K562 (cell line): Measurements from ENCODE around the gene TIMP3. TPM values are rescaled to one million over a fixed set of nuclear protein-coding genes. Genes with fewer than 3 reads are reported as not detected.

ENCODE experiments used
- BCOR ChIP-seq: fragments of 450-650 bp; IDR thresholded peaks from 2 replicates; pipeline ENCODE4 v1.6.1; 2016
- CREB3 ChIP-seq: fragments of 450-650 bp; conservative IDR thresholded peaks from 2 replicates; pipeline ENCODE4 v1.6.1; 2016; ENCODE audit warnings: missing genetic modification characterization, low read depth, mild to moderate bottlenecking, missing compliant biosample characterization, moderate library complexity
- CSDE1 ChIP-seq, 2 experiments: fragments of 450-650 bp; IDR thresholded peaks; 2 replicates each; pipeline ENCODE4 v1.6.1; 2016; ENCODE audit warnings: mild to moderate bottlenecking in 1 of 2
- DDX20 ChIP-seq: fragments of 450-650 bp; IDR thresholded peaks from 2 replicates; pipeline ENCODE4 v1.6.1; 2016; ENCODE audit warnings: missing genetic modification characterization, low read depth, mild to moderate bottlenecking, missing compliant biosample characterization, moderate library complexity
- ELK1 ChIP-seq: sonication (generic); formaldehyde crosslinking; IDR thresholded peaks from 2 replicates; pipeline ENCODE4 v1.8.1; 2022; ENCODE audit warnings: missing genetic modification reagents
- HES1 ChIP-seq: fragments of 450-650 bp; IDR thresholded peaks from 2 replicates; pipeline ENCODE4 v1.6.1; 2016; ENCODE audit warnings: low read depth, mild to moderate bottlenecking, moderate library complexity
- KAT7 ChIP-seq: sonication (generic); formaldehyde crosslinking; IDR thresholded peaks from 2 replicates; pipeline ENCODE4 v1.8.0; 2022; ENCODE audit warnings: missing genetic modification reagents, mild to moderate bottlenecking, borderline replicate concordance
- MTA2 ChIP-seq: fragments of 450-650 bp; IDR thresholded peaks from 2 replicates; pipeline ENCODE4 v1.6.1; 2016; ENCODE audit warnings: low read depth
- MXI1 ChIP-seq: IDR thresholded peaks from 2 replicates; pipeline ENCODE4 v1.6.1; 2011; ENCODE audit warnings: low read depth, mild to moderate bottlenecking, improper control_type of control experiment, low read length
- NR2C1 ChIP-seq, 2 experiments: fragments of 450-650 bp; IDR thresholded peaks; 2 replicates each; pipeline ENCODE4 v1.6.1; 2017; ENCODE audit warnings: mild to moderate bottlenecking in 2 of 2, antibody characterized with exemption in 1 of 2, inconsistent platforms in 1 of 2, missing compliant biosample characterization in 1 of 2, missing genetic modification characterization in 1 of 2
- PHTF2 ChIP-seq: fragments of 250-450 bp; sonication (Bioruptor Pico); IDR thresholded peaks from 2 replicates; pipeline ENCODE4 v1.5.0; 2021; ENCODE audit warnings: mild to moderate bottlenecking
- RUNX1 ChIP-seq: sonication (generic); IDR thresholded peaks from 2 replicates; pipeline ENCODE4 v1.6.1; 2016; ENCODE audit warnings: antibody characterized with exemption, low read depth
- SIN3B ChIP-seq: fragments of 450-650 bp; IDR thresholded peaks from 2 replicates; pipeline ENCODE4 v1.6.1; 2017; ENCODE audit warnings: low read depth, mild to moderate bottlenecking, moderate library complexity
- SIRT6 ChIP-seq: IDR thresholded peaks from one replicate; pipeline ENCODE4 v1.6.1; 2012; ENCODE audit warnings: low read depth, mild to moderate bottlenecking, control low read depth, inconsistent platforms, low read length, moderate library complexity
- THRAP3 ChIP-seq: fragments of 450-650 bp; IDR thresholded peaks from 2 replicates; pipeline ENCODE4 v1.6.1; 2016; ENCODE audit warnings: mild to moderate bottlenecking, inconsistent platforms, borderline replicate concordance
- U2AF2 ChIP-seq: fragments of 200-400 bp; formaldehyde crosslinking; optimal IDR thresholded peaks from 2 replicates; pipeline ENCODE3; 2017; ENCODE audit warnings: low read depth, mild to moderate bottlenecking, low read length
- ZKSCAN1 ChIP-seq: fragments of 150-350 bp; IDR thresholded peaks from 2 replicates; pipeline ENCODE4 v1.6.1; 2016; ENCODE audit warnings: low read depth, low read length
- ZNF146 ChIP-seq: IDR thresholded peaks from one replicate; pipeline ENCODE4 v1.6.1; 2018; ENCODE audit warnings: missing compliant biosample characterization; ENCODE audit not compliant: unreplicated experiment
- ZNF384 ChIP-seq: IDR thresholded peaks from 2 replicates; pipeline ENCODE4 v1.6.1; 2012; ENCODE audit warnings: low read depth, low read length, improper control_type of control experiment
- ZNF431 ChIP-seq: sonication (generic); formaldehyde crosslinking; IDR thresholded peaks from 2 replicates; pipeline ENCODE4 v1.8.0; 2022; ENCODE audit warnings: mild to moderate bottlenecking, missing genetic modification reagents
- ZNF507 ChIP-seq: conservative IDR thresholded peaks from 2 replicates; pipeline ENCODE4 v1.6.1; 2017; ENCODE audit warnings: missing genetic modification characterization, missing compliant biosample characterization
- ZNF609 ChIP-seq: sonication (generic); formaldehyde crosslinking; IDR thresholded peaks from 2 replicates; pipeline ENCODE4 v1.8.1; 2023; ENCODE audit warnings: missing genetic modification reagents, mild to moderate bottlenecking, borderline replicate concordance
- ZNF830 ChIP-seq: fragments of 250-450 bp; sonication (Bioruptor Pico); IDR thresholded peaks from 2 replicates; pipeline ENCODE4 v1.5.0; 2021; ENCODE audit warnings: mild to moderate bottlenecking
- polyA plus RNA-seq, 8 experiments: library from polyadenylated mRNA; depleted of rRNA in 4 of 8; stranded (reverse) in 5 of 8; unstranded in 3 of 8; fragments of >200 nt; fragmentation: Nextera tagmentation in 2 of 8; fragmentation: Illumina TruSeq in 1 of 8; extraction: Ambion mirVana in 2 of 8; extraction: Trizol in 1 of 8; gene quantifications; 2 replicates each; pipeline versions ENCODE4 v1.2.1 to v1.2.3, GENCODE V29; 2011 to 2014; ENCODE audit warnings: inconsistent platforms in 1 of 8, missing spikeins in 1 of 8
- total RNA-seq, 7 experiments: library from RNA; depleted of rRNA in 6 of 7; stranded (reverse); fragments of >200 nt in 6 of 7; fragmentation: Illumina TruSeq in 2 of 7; extraction: Trizol in 2 of 7; gene quantifications; 2 replicates each; pipeline versions ENCODE4 v1.2.1 to v1.2.3, GENCODE V29; 2011 to 2021; ENCODE audit warnings: low replicate concordance in 1 of 7

Gene TIMP3
- total and polyA plus RNA-seq, 9 of the 15 experiments (the other 6 are each of a cell fraction or from before 2014, with no cell fraction given): 0.07 to 0.73 (median 0.18) TPM

GRCh38 chr22:32887324-32887980 is 85.9 kb downstream of the TIMP3 start (continued):
- TF ChIP-seq U2AF2 (no peak), KAT7 (CRISPR knock-in tag) (no peak), THRAP3 (no peak), RUNX1 (no peak), DDX20 (tag) (no peak), ZNF146 (CRISPR knock-in tag) (no peak), ZNF431 (no peak), CSDE1 (IDR thresholded peaks at IDR 0.05) (no peak), CREB3 (tag) (no peak), ELK1 (CRISPR knock-in tag) (no peak), NR2C1 (IDR thresholded peaks at IDR 0.05) (no peak), NR2C1 (tag; IDR thresholded peaks at IDR 0.05) (no peak), BCOR (0 out of 2 replicates have a peak, but pooled peaks have one; percentile 4), SIN3B (no peak), ZNF609 (CRISPR knock-in tag) (no peak), MTA2 (peak; percentile 27; the same call in 1 of the 2 replicates), ZNF507 (no peak), ZNF384 (peak; percentile 79), SIRT6 (no peak), MXI1 (no peak), ZNF830 (no peak), PHTF2 (CRISPR knock-in tag) (no peak), ZKSCAN1 (no peak), HES1 (no peak)
